GM23248 (cell line): ENCODE measurements around the gene MGAT4A. TPM values are rescaled to one million over a fixed set of nuclear protein-coding genes. Genes with fewer than 3 reads are reported as not detected.

Experiments
- DNase-seq: peaks from one replicate; pipeline ENCODE4 v3.0.0-alpha.2; 2015
- H2AFZ ChIP-seq: fragments of 200-600 bp; sonication (generic); 2 replicates; pipeline ENCODE4 v1.6.1; 2016; ENCODE audit warnings: antibody characterized with exemption
- H3F3A ChIP-seq: fragments of 200-600 bp; sonication (generic); 2 replicates; pipeline ENCODE4 v1.6.1; 2016; ENCODE audit warnings: mild to moderate bottlenecking, antibody characterized with exemption, mixed run types; ENCODE audit not compliant: insufficient read depth
- H3K27ac ChIP-seq: fragments of 200-600 bp; sonication (generic); 2 replicates; pipeline ENCODE4 v1.5.1; 2016; ENCODE audit warnings: mild to moderate bottlenecking
- H3K27me3 ChIP-seq: fragments of 200-600 bp; sonication (generic); replicated peaks from 2 replicates; pipeline ENCODE4 v1.6.1; 2016; ENCODE audit warnings: mild to moderate bottlenecking; ENCODE audit not compliant: insufficient read depth
- H3K36me3 ChIP-seq: fragments of 200-600 bp; sonication (generic); 2 replicates; pipeline ENCODE4 v1.6.1; 2016; ENCODE audit warnings: low read depth, mild to moderate bottlenecking
- H3K4me1 ChIP-seq: fragments of 200-600 bp; sonication (generic); 2 replicates; pipeline ENCODE4 v1.6.1; 2016; ENCODE audit warnings: mild to moderate bottlenecking; ENCODE audit not compliant: insufficient read depth
- H3K4me2 ChIP-seq: fragments of 200-600 bp; sonication (generic); one replicate; pipeline ENCODE4 v1.6.1; 2016; ENCODE audit warnings: mild to moderate bottlenecking; ENCODE audit not compliant: unreplicated experiment
- H3K4me3 ChIP-seq: fragments of 200-600 bp; sonication (generic); 2 replicates; pipeline ENCODE4 v1.5.1; 2016; ENCODE audit warnings: mild to moderate bottlenecking
- H3K79me2 ChIP-seq: fragments of 200-600 bp; sonication (generic); 2 replicates; pipeline ENCODE4 v1.6.1; 2016; ENCODE audit warnings: mild to moderate bottlenecking; ENCODE audit not compliant: insufficient read depth
- H3K9ac ChIP-seq: fragments of 200-600 bp; sonication (generic); 2 replicates; pipeline ENCODE4 v1.6.1; 2016; ENCODE audit warnings: mild to moderate bottlenecking
- H3K9me2 ChIP-seq: fragments of 200-600 bp; sonication (generic); 2 replicates; pipeline ENCODE4 v1.6.1; 2016; ENCODE audit warnings: mixed run types, mild to moderate bottlenecking, moderate library complexity; ENCODE audit not compliant: insufficient read depth
- H3K9me3 ChIP-seq: fragments of 200-600 bp; sonication (generic); one replicate; pipeline ENCODE4 v1.6.1; 2017; ENCODE audit warnings: low read depth
- H4K20me1 ChIP-seq: fragments of 200-600 bp; sonication (generic); 2 replicates; pipeline ENCODE4 v1.6.0; 2016; ENCODE audit not compliant: insufficient read depth
- EZH2 ChIP-seq: fragments of 200-600 bp; sonication (generic); IDR thresholded peaks from 2 replicates; pipeline ENCODE4 v1.6.1; 2018; ENCODE audit warnings: antibody characterized with exemption, mild to moderate bottlenecking; ENCODE audit not compliant: insufficient read depth, poor library complexity, severe bottlenecking
- EZH2phosphoT487 ChIP-seq: fragments of 200-600 bp; sonication (generic); IDR thresholded peaks from 2 replicates; pipeline ENCODE4 v1.6.1; 2018; ENCODE audit warnings: antibody characterized with exemption, moderate library complexity, mild to moderate bottlenecking, low read depth; ENCODE audit not compliant: insufficient read depth
- WGBS, 2 experiments: methylation state at CpG; one replicate each; pipeline ENCODE4 v1.1.6; 2015 to 2017; ENCODE audit warnings: low lambda C conversion rate in 2 of 2, low coverage in 1 of 2; ENCODE audit errors: missing lambda C conversion rate in 2 of 2; 5-methylcytosine and 5-hydroxymethylcytosine counted together
- in situ Hi-C: fragments of 300-500 bp; cut with MboI; formaldehyde crosslinking; loops from 2 replicates; pipeline ENCODE4 v1.15.0; 2020
- polyA plus RNA-seq: library from polyadenylated mRNA; unstranded; fragments of >200 nt; fragmentation: Nextera tagmentation; extraction: Ambion mirVana; gene quantifications from 2 replicates; pipeline ENCODE4 v1.2.1, GENCODE V29; 2016
- total RNA-seq: library from RNA; depleted of rRNA; stranded (reverse); fragments of >200 nt; shearing (Covaris generic); gene quantifications from 2 replicates; pipeline ENCODE4 v1.2.3, GENCODE V29; 2014

MGAT4A gene
- total and polyA plus RNA-seq, 2 experiments from 2014 or later, result under 0.01 TPM; not detected in 1

GRCh38 chr2:98777076-98777475 is 46.1 kb upstream of the MGAT4A start:
- TF ChIP-seq EZH2 (no peak), EZH2phosphoT487 (no peak)
- H3F3A ChIP-seq, result no peaks in the 10 kb centered on the region
- in situ Hi-C loops, result no loop called here
- H3K9me3 ChIP-seq, result no peaks in the 10 kb centered on the region
- H3K36me3 ChIP-seq, result no peaks in the 10 kb centered on the region
- H3K9ac ChIP-seq, result no peak overlapping the region
- no peaks in the 10 kb centered on the region for H4K20me1 ChIP-seq
- DNase-seq, result no peak
- H3K79me2 ChIP-seq, result no peaks in the 10 kb centered on the region
- no peaks in the 10 kb centered on the region for H3K4me1 ChIP-seq
- WGBS, 2 experiments, result 67 to 74% methylated on average over 6 of the region's 6 CpGs
- no peak overlapping the region for H3K27ac ChIP-seq
- H3K4me2 ChIP-seq, result no peak overlapping the region
- peaks cover 7% of the 10 kb centered on the region; the same call in 1 of the 2 replicates for H3K27me3 ChIP-seq
- no peaks in the 10 kb centered on the region for H3K9me2 ChIP-seq
- H3K4me3 ChIP-seq, result no peak overlapping the region
- H2AFZ ChIP-seq, result no peak overlapping the region

- Histone ChIP-seq H3K36me3 (no peaks in the 10 kb centered on the region), H3K4me1 (no peaks in the 10 kb centered on the region), H4K20me1 (no peaks in the 10 kb centered on the region), H2AFZ (no peak overlapping the region), H3K79me2 (no peaks in the 10 kb centered on the region), H3K9ac (no peak overlapping the region), H3K27ac (no peak overlapping the region), H3K9me3 (no peaks in the 10 kb centered on the region), H3F3A (no peaks in the 10 kb centered on the region), H3K4me3 (no peak overlapping the region), H3K9me2 (no peaks in the 10 kb centered on the region), H3K4me2 (no peak overlapping the region), H3K27me3 (peaks cover 12% of the 10 kb centered on the region; the same call in 1 of the 2 replicates)
- in situ Hi-C loops, result no loop called here
- WGBS, 2 experiments, result 22 to 28% methylated on average over 1 of the region's 1 CpG
- no peak for DNase-seq
- TF ChIP-seq EZH2phosphoT487 (no peak), EZH2 (no peak)
Observed at GRCh38 chr2:98776136-98776535, 45.2 kb upstream of the MGAT4A start.

GRCh38 chr2:98775146-98775986 is 44.4 kb upstream of the MGAT4A start:
- Histone ChIP-seq H3F3A (no peaks in the 10 kb centered on the region), H3K9me3 (no peaks in the 10 kb centered on the region), H3K4me2 (no peak overlapping the region), H3K79me2 (no peaks in the 10 kb centered on the region), H4K20me1 (no peaks in the 10 kb centered on the region), H3K36me3 (no peaks in the 10 kb centered on the region), H3K4me1 (no peaks in the 10 kb centered on the region), H2AFZ (no peak overlapping the region), H3K4me3 (no peak overlapping the region), H3K9me2 (no peaks in the 10 kb centered on the region), H3K27me3 (peaks cover 13% of the 10 kb centered on the region; the same call in 1 of the 2 replicates), H3K9ac (no peak overlapping the region), H3K27ac (no peak overlapping the region)
- WGBS, 2 experiments, result 31 to 44% methylated on average over 19 to 20 of the region's 20 CpGs
- TF ChIP-seq EZH2phosphoT487, result no peak
- TF ChIP-seq EZH2, result no peak
- DNase-seq, result no peak
- in situ Hi-C loops, result no loop called here

- Histone ChIP-seq H3K9me3 (no peaks in the 10 kb centered on the region), H3K9me2 (no peaks in the 10 kb centered on the region), H3K36me3 (no peaks in the 10 kb centered on the region), H2AFZ (no peak overlapping the region), H3K79me2 (no peaks in the 10 kb centered on the region), H3K27me3 (peaks cover 13% of the 10 kb centered on the region; the same call in 1 of the 2 replicates), H3F3A (no peaks in the 10 kb centered on the region), H3K27ac (no peak overlapping the region), H3K4me3 (no peak overlapping the region), H3K4me2 (no peak overlapping the region), H3K9ac (no peak overlapping the region), H3K4me1 (no peaks in the 10 kb centered on the region), H4K20me1 (no peaks in the 10 kb centered on the region)
- no peak for DNase-seq
- no peak for TF ChIP-seq EZH2
- TF ChIP-seq EZH2phosphoT487, result no peak
- in situ Hi-C loops, result no loop called here
- 84 to 90% methylated on average over 4 of the region's 4 CpGs for WGBS, 2 experiments
Observed at GRCh38 chr2:98773907-98774306, 43.0 kb upstream of the MGAT4A start.
